ENCODE measurements around the gene LMBR1L. TPM values are rescaled to one million over a fixed set of nuclear protein-coding genes. Genes with fewer than 3 reads are reported as not detected.

The LMBR1L gene
- total and polyA plus RNA-seq, 2 of the 13 experiments (the other 11 are each of a cell fraction or from before 2014, with no cell fraction given) = 12.2 to 65.9 TPM

GRCh38 chr12:49110464-49111155 is at the start of gene LMBR1L (continued):
- TF ChIP-seq MXD1 (CRISPR knock-in tag; IDR thresholded peaks at IDR 0.05) = peak; percentile 65; the same call in 1 of the 2 replicates
- TF ChIP-seq RAD51 (IDR thresholded peaks at IDR 0.05; ENCODE audit: borderline replicate concordance) = no peak
- TF ChIP-seq SMAD1 (CRISPR knock-in tag; IDR thresholded peaks at IDR 0.05; ENCODE audit: borderline replicate concordance, low read depth) = peak; percentile 32; the same call in 1 of the 2 replicates
- TF ChIP-seq ZNF367 (CRISPR knock-in tag; IDR thresholded peaks at IDR 0.05; ENCODE audit: borderline replicate concordance) = peak; percentile 79; the same call in 1 of the 2 replicates
- TF ChIP-seq HINFP (CRISPR knock-in tag; IDR thresholded peaks at IDR 0.05; ENCODE audit: low read depth) = no peak
- no peak for TF ChIP-seq PAX8 (CRISPR knock-in tag; IDR thresholded peaks at IDR 0.05; ENCODE audit: borderline replicate concordance)
- TF ChIP-seq MIER3 (CRISPR knock-in tag; IDR thresholded peaks at IDR 0.05; ENCODE audit: borderline replicate concordance) = no peak
- TF ChIP-seq ZNF224 (CRISPR knock-in tag; IDR thresholded peaks at IDR 0.05) = no peak
- no peak for TF ChIP-seq ZNF251 (CRISPR knock-in tag; IDR thresholded peaks at IDR 0.05)
- TF ChIP-seq NFE2 (CRISPR knock-in tag; IDR thresholded peaks at IDR 0.05) = no peak
- peak; percentile 72; the same call in 1 of the 2 replicates for TF ChIP-seq ZFP90 (CRISPR knock-in tag; IDR thresholded peaks at IDR 0.05; ENCODE audit: borderline replicate concordance)
- no peak for TF ChIP-seq SNAPC5 (CRISPR knock-in tag; IDR thresholded peaks at IDR 0.05; ENCODE audit: borderline replicate concordance)
- peak; percentile 49; the same call in 1 of the 2 replicates for TF ChIP-seq FOXA3 (CRISPR knock-in tag; IDR thresholded peaks at IDR 0.05)
- no peak for TF ChIP-seq HIC2 (CRISPR knock-in tag; IDR thresholded peaks at IDR 0.05; ENCODE audit: low read depth)
- TF ChIP-seq PCBP1 (IDR thresholded peaks at IDR 0.05; ENCODE audit: borderline replicate concordance, low read depth, low read length) = no peak
- TF ChIP-seq KLF12 (CRISPR knock-in tag; IDR thresholded peaks at IDR 0.05; ENCODE audit: borderline replicate concordance) = 0 out of 2 replicates have a peak, but pooled peaks have one; percentile 25
- peak; percentile 80; the same call in 1 of the 2 replicates for TF ChIP-seq ZNF230 (CRISPR knock-in tag; IDR thresholded peaks at IDR 0.05)
- TF ChIP-seq KLF11 (CRISPR knock-in tag; IDR thresholded peaks at IDR 0.05) = no peak
- TF ChIP-seq MYPOP (CRISPR knock-in tag; IDR thresholded peaks at IDR 0.05) = no peak; the same call in 1 of the 2 replicates
